Measurements from ENCODE around the gene NKD1.

Gene NKD1

GRCh38 chr16:50601341-50601740 is 53.1 kb downstream of the NKD1 start:
- Histone ChIP-seq H3K4me3 (ENCODE audit: low read length) (no peak overlapping the region), H3K4me1 (ENCODE audit: low read length) (no peaks in the 10 kb centered on the region)
- no peak for DNase-seq

DNA sequence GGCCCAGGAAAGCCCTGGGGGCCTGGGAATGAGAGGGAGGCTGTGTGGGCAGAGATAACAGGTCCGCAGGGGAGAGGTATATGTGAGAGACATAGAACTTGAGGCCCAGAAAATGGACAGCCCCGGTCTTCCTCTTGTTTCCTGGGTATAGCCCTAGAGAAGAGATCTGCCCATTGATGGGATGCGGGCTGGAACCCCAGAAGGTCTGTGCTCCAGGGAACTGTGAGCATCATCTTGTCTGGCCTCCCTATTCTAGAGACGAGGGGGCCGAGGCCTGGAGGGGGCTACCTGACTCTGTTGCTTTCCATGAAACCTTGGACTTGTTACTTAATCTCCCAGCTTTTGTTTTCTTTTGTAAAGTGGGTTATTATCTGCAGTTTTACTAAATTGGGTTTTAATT is 53.9 kb downstream of the NKD1 start:
- H2AFZ ChIP-seq (ENCODE audit: low read length) = no peak overlapping the region
- H3K4me1 ChIP-seq (ENCODE audit: low read length) = no peaks in the 10 kb centered on the region
- no peak overlapping the region for H3K4me3 ChIP-seq (ENCODE audit: low read length)
- H3K36me3 ChIP-seq (replicated peaks; ENCODE audit: insufficient read depth, low read length) = no peaks in the 10 kb centered on the region
- no peak overlapping the region for H3K4me2 ChIP-seq (ENCODE audit: low read depth, low read length)
- no peak overlapping the region for H3K27ac ChIP-seq (ENCODE audit: low read length)
- TF ChIP-seq EZH2 (optimal IDR thresholded peaks at IDR 0.05; ENCODE audit: low read depth, low read length) (no peak), EZH2phosphoT487 (IDR thresholded peaks at IDR 0.05; ENCODE audit: low read length) (no peak)
- TF ChIP-seq, protein P1, sequence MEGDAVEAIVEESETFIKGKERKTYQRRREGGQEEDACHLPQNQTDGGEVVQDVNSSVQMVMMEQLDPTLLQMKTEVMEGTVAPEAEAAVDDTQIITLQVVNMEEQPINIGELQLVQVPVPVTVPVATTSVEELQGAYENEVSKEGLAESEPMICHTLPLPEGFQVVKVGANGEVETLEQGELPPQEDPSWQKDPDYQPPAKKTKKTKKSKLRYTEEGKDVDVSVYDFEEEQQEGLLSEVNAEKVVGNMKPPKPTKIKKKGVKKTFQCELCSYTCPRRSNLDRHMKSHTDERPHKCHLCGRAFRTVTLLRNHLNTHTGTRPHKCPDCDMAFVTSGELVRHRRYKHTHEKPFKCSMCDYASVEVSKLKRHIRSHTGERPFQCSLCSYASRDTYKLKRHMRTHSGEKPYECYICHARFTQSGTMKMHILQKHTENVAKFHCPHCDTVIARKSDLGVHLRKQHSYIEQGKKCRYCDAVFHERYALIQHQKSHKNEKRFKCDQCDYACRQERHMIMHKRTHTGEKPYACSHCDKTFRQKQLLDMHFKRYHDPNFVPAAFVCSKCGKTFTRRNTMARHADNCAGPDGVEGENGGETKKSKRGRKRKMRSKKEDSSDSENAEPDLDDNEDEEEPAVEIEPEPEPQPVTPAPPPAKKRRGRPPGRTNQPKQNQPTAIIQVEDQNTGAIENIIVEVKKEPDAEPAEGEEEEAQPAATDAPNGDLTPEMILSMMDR (IDR thresholded peaks at IDR 0.05; ENCODE audit: low read length) = no peak
- DNase-seq = no peak
- H3K9me3 ChIP-seq (replicated peaks; ENCODE audit: insufficient read depth, low read length) = no peaks in the 10 kb centered on the region
- H3K9ac ChIP-seq (ENCODE audit: low read length) = no peak overlapping the region
- no peaks in the 10 kb centered on the region for H3K79me2 ChIP-seq (ENCODE audit: low read length)
- H3F3A ChIP-seq (ENCODE audit: insufficient read depth, low read length) = no peaks in the 10 kb centered on the region
- no peaks in the 10 kb centered on the region for H3K9me2 ChIP-seq (replicated peaks; ENCODE audit: insufficient read depth, low read length)
- no peaks in the 10 kb centered on the region for H3K27me3 ChIP-seq (replicated peaks; ENCODE audit: insufficient read depth, low read length)
- H4K20me1 ChIP-seq (ENCODE audit: insufficient read depth, low read length) = no peaks in the 10 kb centered on the region

More at GRCh38 chr16:50601341-50601740, 53.1 kb downstream of the NKD1 start:
- H3K36me3 ChIP-seq (replicated peaks; ENCODE audit: insufficient read depth, low read length) = no peaks in the 10 kb centered on the region
- H3K9me3 ChIP-seq (replicated peaks; ENCODE audit: insufficient read depth, low read length) = no peaks in the 10 kb centered on the region
- no peak overlapping the region for H3K27ac ChIP-seq (ENCODE audit: low read length)
- H2AFZ ChIP-seq (ENCODE audit: low read length) = no peak overlapping the region
- H4K20me1 ChIP-seq (ENCODE audit: insufficient read depth, low read length) = no peaks in the 10 kb centered on the region
- no peaks in the 10 kb centered on the region for H3F3A ChIP-seq (ENCODE audit: insufficient read depth, low read length)
- H3K79me2 ChIP-seq (ENCODE audit: low read length) = no peaks in the 10 kb centered on the region
- no peaks in the 10 kb centered on the region for H3K27me3 ChIP-seq (replicated peaks; ENCODE audit: insufficient read depth, low read length)
- no peaks in the 10 kb centered on the region for H3K9me2 ChIP-seq (replicated peaks; ENCODE audit: insufficient read depth, low read length)
- TF ChIP-seq EZH2 (optimal IDR thresholded peaks at IDR 0.05; ENCODE audit: low read depth, low read length) (no peak), EZH2phosphoT487 (IDR thresholded peaks at IDR 0.05; ENCODE audit: low read length) (no peak)
- TF ChIP-seq, protein P1 (IDR thresholded peaks at IDR 0.05; ENCODE audit: low read length) = no peak
- H3K9ac ChIP-seq (ENCODE audit: low read length) = no peak overlapping the region
- no peak overlapping the region for H3K4me2 ChIP-seq (ENCODE audit: low read depth, low read length)

- no peaks in the 10 kb centered on the region for H3K9me3 ChIP-seq (replicated peaks; ENCODE audit: insufficient read depth, low read length)
- H3K27me3 ChIP-seq (replicated peaks; ENCODE audit: insufficient read depth, low read length) = no peaks in the 10 kb centered on the region
- H3K9ac ChIP-seq (ENCODE audit: low read length) = no peak overlapping the region
- no peaks in the 10 kb centered on the region for H3F3A ChIP-seq (ENCODE audit: insufficient read depth, low read length)
- no peaks in the 10 kb centered on the region for H3K9me2 ChIP-seq (replicated peaks; ENCODE audit: insufficient read depth, low read length)
- H2AFZ ChIP-seq (ENCODE audit: low read length) = no peak overlapping the region
- no peak for DNase-seq
- no peaks in the 10 kb centered on the region for H3K79me2 ChIP-seq (ENCODE audit: low read length)
- no peak for TF ChIP-seq EZH2phosphoT487 (IDR thresholded peaks at IDR 0.05; ENCODE audit: low read length)
- TF ChIP-seq EZH2 (optimal IDR thresholded peaks at IDR 0.05; ENCODE audit: low read depth, low read length) = no peak
- H3K27ac ChIP-seq (ENCODE audit: low read length) = no peak overlapping the region
- H3K4me2 ChIP-seq (ENCODE audit: low read depth, low read length) = no peak overlapping the region
- H4K20me1 ChIP-seq (ENCODE audit: insufficient read depth, low read length) = no peaks in the 10 kb centered on the region
- H3K4me3 ChIP-seq (ENCODE audit: low read length) = no peak overlapping the region
- H3K36me3 ChIP-seq (replicated peaks; ENCODE audit: insufficient read depth, low read length) = no peaks in the 10 kb centered on the region
- no peaks in the 10 kb centered on the region for H3K4me1 ChIP-seq (ENCODE audit: low read length)
Measured at GRCh38 chr16:50602531-50603205, 54.5 kb downstream of the NKD1 start.

All from MM.1S (cell line).